GM19328 (cell line): ENCODE results near the gene PRR20E.
"Not testable (repeated sequence)": the region's sequence is repeated elsewhere in the genome, so short reads cannot be mapped to it uniquely, and the experiment has no call there.

ENCODE experiments used
- ATAC-seq: cut with Tn5 transposase; IDR thresholded peaks from one replicate; pipeline ENCODE4 v1.9.1; 2021; ENCODE audit warnings: mild to moderate bottlenecking, moderate library complexity; ENCODE audit not compliant: unreplicated experiment

Gene PRR20E

DNA sequence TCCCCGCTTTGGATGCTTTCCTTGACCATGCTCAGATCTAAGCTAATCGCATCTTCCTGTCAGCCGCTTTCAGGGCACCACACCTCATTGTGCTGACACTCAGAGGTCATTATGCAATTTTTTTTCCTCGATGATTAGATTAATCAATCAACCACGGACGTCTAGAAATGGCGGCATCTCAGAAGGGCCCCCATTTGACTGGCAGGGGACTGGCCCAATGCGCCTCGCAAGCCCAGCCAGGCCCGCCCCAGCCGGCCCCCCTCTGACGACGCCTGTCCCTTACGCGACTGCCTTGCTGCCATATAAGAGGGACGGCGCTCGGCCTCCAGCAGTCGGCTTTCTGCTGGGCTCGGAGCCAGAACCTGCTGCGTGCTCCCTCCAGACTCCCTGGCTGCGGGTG, at the start of gene PRR20E:
TSS of gene PRR20E (plus strand) at position 301 of the 400 bp plus-strand sequence. CDS start 387 bp downstream, outside the sequence.
- not testable (repeated sequence) for ATAC-seq

DNA sequence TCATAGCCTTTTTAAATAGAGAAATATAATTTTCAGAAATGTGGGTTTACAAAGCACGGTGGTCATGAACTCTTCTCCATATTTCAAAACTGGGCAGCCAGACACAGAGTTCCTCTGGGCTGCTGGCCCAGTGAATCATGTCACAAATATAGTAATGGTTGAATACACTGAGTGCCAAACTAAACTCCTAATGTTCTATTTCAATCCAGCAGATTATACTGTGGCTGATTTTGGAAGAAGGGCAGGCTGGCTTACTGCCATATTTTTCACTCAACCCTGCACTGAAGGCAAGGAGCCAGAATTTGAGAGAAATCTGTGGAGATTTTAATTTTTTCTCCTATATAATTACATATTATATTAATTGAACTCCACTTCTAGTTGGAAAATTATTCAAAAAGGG, 43.3 kb upstream of the PRR20E start:
- no peak for ATAC-seq

DNA sequence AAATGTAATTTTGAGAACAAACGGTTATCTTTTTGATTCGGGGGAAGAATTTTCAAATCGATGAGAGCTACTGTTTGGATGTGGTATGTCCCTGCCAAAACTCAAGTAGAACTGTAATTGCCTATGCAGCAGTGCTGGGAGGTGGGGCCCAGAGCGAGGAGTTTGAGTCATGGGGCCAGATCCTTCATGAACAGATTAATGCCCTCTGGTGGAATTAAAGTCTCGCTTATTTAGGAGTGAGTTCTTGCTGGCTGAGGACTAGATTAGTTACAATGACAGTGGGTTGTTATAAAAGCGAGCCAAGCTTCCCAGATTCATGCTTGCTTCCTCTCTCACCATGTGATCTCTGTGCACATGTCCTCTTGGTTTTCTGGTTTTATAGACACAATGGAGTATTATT, 38.1 kb upstream of the PRR20E start:
- ATAC-seq: no peak

DNA sequence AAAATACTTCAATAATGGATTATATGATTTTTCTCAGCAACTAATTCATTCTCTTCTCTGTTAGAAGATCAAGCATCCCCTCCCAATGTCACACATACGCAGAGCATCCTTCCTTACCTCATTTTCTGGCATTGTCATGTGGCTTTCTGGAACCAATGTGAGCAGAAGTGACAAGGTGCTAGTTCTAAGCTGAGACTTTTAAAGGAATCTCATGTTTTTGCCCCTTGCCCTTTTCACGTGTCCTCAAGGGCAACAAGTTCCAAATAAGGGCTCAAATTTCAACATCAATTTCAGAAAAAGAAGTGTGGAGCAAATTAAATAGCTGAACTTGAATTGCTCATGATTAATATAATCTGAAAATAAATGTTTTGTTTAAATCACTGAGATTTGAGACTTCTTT, 30.9 kb upstream of the PRR20E start:
- no peak for ATAC-seq

DNA sequence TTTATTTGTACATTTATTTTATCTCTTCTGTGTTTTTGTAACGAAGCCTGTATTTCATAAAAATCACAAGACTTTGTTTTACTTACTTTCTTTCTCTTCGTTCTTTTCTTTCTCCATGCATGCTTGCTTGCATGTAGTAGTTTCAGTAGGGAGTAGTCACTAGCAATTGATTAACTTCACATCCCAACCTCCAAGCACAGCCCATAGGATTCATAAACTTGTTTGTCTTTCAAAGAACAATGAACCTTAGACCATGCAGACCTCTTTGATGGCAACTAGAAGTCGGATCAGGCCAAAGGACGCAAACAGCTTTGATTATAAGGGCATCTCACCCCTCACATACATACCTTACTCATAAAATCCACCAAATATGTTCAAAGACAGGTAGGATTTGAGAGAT, 29.4 kb upstream of the PRR20E start:
- ATAC-seq: no peak

DNA sequence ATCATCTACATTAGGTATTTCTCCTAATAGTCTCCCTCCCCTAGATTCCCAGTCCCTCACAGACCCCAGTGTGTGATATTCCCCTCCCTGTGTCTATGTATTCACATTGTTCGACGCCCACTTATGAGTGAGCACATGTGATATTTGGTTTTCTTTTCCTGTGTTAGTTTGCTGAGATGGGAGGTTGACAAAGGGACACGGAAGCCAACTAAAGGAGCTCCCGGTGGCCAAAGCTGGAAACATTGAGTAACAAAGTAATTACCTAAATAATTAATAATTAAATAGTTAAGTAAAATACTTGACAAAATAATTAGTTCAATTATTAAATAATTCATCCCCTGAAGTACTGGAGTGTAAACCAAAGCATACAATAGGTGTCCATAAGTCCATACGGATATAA, 28.0 kb upstream of the PRR20E start:
- ATAC-seq: no peak

DNA sequence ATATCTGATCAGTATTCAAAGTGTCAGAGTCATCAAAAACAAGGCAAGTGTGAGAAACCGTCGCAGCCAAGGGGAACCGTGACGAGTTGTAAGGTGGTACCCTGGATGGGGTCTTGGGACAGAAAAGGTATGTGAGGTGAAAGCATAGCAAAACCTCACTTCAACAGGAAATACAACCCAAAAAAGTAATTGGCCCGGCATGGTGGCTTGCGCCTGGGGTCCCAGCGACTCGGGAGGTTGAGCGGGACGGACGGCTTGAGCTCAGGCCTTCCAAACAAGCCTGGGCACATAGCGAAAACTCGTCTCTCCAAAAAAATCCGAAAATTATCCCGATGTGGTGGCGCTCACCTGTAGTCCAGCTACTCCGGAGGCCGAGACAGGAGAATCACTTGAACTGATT, 27.2 kb upstream of the PRR20E start:
- not testable (repeated sequence) for ATAC-seq

DNA sequence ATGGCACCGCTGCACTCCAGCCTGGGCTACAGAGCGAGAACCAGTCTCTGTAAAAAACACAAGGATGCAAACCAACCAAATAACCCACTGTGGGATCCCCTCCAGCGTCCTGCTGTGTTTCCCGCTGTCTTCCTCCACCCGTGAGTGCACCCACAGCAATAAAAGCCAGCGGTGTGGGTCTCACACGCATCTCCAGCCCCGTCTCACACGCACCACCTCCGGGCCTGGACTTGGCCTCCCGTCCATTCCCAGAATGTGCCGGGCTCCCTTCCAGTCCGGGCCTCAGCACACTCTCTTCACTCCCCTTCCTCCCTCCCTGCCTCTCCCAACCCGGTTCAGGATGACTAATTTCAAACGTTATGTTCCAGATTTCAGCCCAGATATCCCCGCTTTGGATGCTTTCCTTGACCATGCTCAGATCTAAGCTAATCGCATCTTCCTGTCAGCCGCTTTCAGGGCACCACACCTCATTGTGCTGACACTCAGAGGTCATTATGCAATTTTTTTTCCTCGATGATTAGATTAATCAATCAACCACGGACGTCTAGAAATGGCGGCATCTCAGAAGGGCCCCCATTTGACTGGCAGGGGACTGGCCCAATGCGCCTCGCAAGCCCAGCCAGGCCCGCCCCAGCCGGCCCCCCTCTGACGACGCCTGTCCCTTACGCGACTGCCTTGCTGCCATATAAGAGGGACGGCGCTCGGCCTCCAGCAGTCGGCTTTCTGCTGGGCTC, 26.6 kb upstream of the PRR20E start, which contains the start of gene PRR20A:
TSS of gene PRR20A (plus strand) at position 684 of the 734 bp plus-strand sequence. CDS start 387 bp downstream, outside the sequence.
- not testable (repeated sequence) for ATAC-seq

DNA sequence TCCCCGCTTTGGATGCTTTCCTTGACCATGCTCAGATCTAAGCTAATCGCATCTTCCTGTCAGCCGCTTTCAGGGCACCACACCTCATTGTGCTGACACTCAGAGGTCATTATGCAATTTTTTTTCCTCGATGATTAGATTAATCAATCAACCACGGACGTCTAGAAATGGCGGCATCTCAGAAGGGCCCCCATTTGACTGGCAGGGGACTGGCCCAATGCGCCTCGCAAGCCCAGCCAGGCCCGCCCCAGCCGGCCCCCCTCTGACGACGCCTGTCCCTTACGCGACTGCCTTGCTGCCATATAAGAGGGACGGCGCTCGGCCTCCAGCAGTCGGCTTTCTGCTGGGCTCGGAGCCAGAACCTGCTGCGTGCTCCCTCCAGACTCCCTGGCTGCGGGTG, 19.8 kb upstream of the PRR20E start, which contains the start of gene PRR20B:
TSS of gene PRR20B (plus strand) at position 301 of the 400 bp plus-strand sequence. CDS start 387 bp downstream, outside the sequence.
- ATAC-seq: not testable (repeated sequence)

DNA sequence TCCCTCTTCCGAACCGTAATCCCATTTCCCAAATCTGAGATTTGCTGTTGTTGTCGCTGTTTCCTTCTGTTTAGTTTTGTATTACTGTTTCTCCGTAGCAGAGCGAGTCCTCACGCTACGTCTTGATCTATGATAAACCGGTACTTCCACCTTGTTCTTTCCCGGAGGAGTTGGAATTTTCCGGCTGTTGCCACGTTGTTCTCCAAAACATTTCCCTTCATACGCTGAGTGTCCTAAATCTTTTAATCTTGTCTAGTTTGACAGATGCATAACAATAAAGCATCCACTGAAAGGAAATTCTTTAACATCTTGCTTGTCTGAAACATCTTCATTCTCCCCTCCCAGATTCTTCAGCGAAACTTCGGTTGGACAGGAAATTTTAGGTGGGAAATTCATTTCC, 18.9 kb upstream of the PRR20E start:
- not testable (repeated sequence) for ATAC-seq

DNA sequence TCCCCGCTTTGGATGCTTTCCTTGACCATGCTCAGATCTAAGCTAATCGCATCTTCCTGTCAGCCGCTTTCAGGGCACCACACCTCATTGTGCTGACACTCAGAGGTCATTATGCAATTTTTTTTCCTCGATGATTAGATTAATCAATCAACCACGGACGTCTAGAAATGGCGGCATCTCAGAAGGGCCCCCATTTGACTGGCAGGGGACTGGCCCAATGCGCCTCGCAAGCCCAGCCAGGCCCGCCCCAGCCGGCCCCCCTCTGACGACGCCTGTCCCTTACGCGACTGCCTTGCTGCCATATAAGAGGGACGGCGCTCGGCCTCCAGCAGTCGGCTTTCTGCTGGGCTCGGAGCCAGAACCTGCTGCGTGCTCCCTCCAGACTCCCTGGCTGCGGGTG, 13.2 kb upstream of the PRR20E start, which contains the start of gene PRR20C:
TSS of gene PRR20C (plus strand) at position 301 of the 400 bp plus-strand sequence. CDS start 387 bp downstream, outside the sequence.
- ATAC-seq: not testable (repeated sequence)

DNA sequence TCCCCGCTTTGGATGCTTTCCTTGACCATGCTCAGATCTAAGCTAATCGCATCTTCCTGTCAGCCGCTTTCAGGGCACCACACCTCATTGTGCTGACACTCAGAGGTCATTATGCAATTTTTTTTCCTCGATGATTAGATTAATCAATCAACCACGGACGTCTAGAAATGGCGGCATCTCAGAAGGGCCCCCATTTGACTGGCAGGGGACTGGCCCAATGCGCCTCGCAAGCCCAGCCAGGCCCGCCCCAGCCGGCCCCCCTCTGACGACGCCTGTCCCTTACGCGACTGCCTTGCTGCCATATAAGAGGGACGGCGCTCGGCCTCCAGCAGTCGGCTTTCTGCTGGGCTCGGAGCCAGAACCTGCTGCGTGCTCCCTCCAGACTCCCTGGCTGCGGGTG, 6.7 kb upstream of the PRR20E start, which contains the start of gene PRR20D:
TSS of gene PRR20D (plus strand) at position 301 of the 400 bp plus-strand sequence. CDS start 387 bp downstream, outside the sequence.
- not testable (repeated sequence) for ATAC-seq

DNA sequence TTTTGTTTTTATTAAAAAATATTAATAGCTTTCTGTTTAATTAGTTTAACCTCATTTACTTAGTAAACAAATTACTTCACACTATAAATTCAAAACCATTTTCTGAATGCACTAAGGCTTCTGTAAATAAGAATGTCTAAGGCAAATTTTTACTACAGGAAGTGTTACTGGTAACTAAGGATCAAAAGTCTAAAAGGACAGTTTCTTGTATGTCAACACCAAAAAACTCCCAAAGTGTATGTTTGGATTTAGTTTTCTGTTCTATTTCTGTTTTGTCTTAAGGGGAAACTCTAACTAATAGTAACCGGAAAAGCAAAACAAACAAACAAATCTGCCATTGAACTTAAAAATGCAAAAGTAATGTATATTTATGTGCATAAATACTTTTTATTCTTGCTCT, 24.7 kb downstream of the PRR20E start:
- ATAC-seq: no peak

DNA sequence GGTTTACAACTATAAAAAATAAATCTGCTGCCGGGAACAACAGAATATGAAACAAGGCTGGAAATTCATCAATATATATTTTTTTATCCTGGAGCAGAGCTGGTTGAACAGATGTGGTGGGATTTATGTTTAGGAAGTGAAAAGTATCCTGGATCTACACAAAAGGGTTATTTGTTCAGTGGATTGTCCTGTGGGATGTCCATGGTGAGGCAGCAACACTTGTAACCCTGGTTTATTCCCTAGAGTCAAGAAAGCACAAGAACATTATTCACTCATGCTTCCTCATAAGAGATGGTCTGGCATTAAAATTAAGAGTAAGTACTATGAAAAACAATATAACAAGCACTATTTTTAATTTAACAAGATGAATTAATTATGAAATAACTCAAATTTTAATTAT, 46.0 kb downstream of the PRR20E start:
- no peak for ATAC-seq
